GM18858 (cell line): ENCODE measurements around the gene ASMTL.
A peak's percentile ranks its signal among the peaks of the same experiment; 100 is the strongest.
"Not testable (repeated sequence)": the region's sequence is repeated elsewhere in the genome, so short reads cannot be mapped to it uniquely, and the experiment has no call there.

Experiments used
- ATAC-seq: cut with Tn5 transposase; IDR thresholded peaks from one replicate; pipeline ENCODE4 v1.9.1; 2021; ENCODE audit not compliant: unreplicated experiment

The ASMTL gene

DNA sequence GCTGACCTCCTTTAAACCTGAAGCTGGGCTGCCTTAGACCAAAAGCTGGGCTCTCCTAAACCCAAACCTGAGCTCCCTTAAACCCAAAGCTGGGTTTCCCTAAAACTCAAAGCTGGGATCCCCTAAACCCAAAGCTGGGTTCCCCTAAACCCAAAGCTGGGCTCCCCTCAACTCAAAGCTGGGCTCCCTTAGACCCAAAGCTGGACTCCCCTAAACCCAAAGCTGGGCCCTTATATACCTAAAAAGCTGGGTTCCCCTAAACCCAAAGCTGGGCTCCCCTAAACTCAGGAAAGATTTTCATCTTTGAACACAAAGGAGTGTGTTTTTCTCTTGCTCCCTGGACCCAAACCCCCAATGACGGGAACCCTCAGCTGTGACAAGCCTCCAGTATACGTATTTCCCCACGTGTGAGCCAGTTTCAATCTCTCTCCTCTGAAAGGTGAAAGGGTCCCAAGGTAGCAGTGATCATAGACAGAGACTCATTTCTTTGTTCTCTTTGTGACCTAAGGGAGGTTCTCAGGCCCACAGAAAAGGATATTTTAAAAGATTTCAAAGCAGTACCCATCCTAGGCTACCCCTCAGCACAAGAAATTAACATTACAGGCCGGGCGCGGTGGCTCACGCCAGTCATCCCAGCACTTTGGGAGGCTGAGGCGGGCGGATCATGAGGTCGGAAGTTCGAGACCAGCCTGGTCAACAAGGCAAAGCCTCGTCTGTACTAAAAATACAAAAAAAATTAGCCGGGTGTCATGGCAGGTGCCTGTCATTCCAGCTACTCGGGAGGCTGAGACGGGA is 31.3 kb upstream of the ASMTL start:
- ATAC-seq = peak; percentile 48

DNA sequence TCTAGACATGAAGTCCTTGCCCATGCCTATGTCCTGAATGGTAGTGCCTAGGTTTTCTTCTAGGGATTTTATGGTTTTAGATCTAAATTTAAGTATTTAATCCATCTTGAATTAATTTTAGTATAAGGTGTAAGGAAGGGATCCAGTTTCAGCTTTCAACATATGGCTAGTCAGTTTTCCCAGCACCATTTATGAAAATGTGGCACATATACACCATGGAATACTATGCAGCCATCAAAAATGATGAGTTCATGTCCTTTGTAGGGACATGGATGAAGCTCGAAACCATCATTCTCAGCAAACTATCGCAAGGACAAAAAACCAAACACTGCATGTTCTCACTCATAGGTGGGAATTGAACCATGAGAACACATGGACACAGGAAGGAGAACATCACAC is 29.8 kb upstream of the ASMTL start:
- not testable (repeated sequence) for ATAC-seq

DNA sequence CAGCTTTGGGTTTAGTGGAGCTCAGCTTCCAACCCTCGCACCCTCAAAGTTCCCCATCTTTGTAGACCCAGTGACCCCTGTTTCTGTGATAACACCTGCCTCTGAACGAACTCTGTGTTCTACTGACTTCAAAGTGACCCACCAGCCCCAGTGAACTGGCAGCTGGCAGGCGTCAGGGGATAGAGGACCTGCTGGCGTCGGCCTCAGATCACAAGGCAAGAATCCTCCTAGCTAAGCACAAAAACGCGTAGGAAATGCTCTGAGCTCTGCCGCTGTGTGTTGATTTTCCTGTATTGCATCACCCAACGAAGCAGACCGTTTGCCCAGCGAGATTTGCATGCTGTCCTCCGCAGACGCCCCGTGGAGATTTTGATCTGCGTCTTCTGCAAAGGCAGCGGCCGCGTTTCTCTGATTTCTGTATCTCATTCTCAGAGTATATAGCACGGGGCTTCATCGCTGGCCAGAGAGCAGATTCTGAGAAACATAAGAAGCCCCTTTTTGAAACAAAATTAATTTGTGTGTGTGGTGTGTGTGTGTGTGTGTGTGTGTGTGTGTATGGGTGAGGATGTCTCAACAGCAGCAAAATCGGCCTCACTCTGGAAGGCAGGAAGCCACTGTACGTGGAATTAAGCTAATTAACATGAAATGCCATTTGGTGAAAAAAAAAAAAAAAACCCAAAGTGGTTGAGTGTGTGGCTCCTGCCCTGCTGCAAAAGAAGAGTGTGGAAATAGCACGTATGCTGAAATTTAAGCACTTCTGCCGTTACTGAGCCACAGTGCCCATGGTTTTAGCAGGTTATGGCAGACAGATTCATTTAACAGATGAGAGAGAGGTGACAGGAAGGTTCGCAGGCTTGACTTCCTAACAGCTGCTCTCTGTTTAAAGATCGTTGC is 29.2 kb upstream of the ASMTL start:
- peak; percentile 35 for ATAC-seq

DNA sequence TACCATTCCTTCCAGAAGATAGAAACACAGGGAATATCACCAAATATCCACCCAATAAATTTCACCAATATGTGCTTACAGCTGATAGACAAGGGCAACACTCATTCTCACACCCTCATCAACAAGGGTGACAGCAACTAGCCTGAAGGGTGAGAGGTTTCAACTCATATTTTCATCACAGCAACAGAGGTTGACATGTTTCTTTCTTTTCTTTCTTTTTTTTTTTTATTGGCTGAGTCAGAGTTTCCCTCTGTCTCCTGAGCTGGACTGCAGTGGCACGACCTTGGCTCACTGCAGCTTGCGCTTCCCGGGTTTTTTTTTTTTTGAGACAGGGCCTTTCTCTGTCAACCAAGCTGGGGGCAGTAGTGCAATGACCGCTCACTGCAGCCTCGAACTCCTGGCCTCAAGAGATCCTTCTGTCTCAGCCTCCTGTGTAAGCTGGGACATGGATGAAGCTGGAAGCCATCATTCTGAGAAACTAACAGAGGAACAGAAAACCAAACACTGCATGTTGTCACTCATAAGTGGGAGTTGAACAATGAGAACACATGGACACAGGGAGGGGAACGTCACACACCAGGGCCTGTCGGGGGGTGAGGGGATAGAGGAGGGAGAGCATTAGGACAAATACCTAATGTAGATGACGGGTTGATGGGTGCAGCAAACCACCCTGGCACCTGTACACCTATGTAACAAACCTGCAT is 27.5 kb upstream of the ASMTL start:
- no peak for ATAC-seq

DNA sequence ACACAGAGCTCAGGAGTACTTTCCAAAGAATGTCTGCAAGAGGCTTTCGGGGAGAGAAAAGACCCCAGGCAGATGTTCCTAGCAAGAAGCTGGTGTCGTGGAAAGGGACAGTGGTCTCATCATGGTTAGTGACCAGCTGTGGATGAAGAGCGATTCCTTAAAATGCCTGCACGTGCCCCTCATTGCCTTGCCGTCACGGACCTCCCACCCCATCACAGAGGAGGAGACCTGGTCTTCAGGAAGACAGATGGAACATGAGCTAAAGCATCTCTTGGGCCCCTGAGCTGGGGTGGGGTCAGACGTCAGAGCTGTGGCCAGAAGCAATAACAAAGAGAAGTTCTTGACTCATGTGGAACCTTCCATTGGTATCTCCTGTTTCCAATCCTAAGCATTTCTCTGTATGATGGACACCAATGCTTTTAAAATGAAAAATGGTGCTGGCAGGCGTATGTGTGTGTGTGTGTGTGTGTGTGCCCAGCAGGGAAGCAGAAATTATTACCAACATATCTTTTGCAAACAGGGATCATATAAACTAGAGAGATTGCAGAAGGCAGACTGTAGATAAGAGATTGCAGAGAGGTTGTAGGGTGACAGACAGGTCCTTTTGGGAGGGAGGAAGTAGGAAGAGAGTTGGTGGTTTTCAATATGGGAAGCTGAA is 25.2 kb upstream of the ASMTL start:
- ATAC-seq = no peak

DNA sequence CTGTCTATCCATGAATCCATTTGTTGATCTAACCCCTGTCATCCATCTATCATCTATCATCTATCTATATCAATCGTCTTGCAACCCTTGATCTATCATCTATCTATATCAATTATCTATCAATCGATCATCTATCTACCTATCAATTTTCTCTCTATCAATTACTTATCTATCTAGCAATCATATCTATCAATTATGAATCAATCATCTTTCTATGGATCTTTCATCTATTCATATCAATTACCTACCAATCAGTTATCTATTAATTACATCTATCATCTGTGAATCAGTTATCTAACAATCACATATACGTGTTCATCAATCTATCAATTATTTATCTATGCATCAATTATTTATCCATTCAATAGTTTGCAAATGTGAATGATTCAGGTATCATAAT is 24.5 kb upstream of the ASMTL start:
- no peak for ATAC-seq

DNA sequence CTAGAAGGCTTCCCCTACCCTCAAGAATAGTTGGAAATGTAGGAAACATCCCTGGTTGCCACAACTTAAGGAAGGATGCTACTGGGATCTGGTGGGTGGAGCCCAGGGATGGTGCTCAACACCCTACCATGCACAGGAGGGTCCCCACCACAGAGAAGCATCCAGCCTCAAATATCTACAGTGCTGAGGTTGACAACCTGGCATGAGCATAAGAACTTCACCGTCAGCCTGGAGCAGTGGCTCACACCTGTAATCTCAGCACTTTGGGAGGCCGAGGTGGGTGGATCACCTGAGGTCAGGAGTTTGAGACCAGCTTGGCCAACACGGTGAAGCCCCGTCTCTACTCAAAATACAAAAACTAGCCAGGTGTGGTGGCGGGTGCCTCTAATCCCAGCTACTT is 24.0 kb upstream of the ASMTL start:
- no peak for ATAC-seq

DNA sequence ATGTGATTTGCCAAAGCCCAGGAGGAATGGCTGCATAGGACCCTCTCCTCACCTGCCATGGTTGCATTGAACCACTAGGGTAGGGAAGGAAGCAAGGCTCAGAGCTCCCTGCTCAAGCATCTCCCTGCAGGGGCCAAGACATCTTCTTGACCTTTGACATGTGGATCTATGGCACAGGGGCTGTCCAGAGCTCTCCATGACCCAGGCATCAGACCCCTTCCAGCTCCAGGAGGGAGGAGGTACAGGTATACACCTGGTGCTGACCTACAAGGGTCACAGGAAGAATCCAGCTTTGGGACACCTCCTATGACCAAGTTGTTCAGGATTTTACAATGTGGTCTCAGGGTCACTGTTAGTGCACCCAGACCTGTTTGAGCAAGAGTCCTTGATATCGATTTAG is 23.2 kb upstream of the ASMTL start:
- ATAC-seq = no peak

DNA sequence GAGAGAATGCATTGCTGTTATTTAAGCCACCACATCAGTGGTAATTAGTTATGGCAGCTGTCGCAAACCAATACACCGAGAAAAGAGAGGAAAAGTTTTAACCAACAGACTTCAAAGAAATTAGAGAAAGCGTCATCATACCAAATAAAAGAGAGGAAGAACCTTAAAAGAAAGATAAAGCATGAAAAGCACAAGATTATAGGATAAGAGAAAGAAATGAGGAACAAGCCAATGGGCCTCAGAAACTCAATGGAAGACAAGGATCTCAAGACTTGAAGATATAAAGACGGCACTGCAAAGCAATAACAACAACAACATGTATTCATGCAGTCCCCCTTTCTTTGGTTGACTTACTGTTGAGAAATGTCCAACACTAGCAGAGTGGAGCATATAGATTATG is 22.8 kb upstream of the ASMTL start:
- ATAC-seq = no peak

DNA sequence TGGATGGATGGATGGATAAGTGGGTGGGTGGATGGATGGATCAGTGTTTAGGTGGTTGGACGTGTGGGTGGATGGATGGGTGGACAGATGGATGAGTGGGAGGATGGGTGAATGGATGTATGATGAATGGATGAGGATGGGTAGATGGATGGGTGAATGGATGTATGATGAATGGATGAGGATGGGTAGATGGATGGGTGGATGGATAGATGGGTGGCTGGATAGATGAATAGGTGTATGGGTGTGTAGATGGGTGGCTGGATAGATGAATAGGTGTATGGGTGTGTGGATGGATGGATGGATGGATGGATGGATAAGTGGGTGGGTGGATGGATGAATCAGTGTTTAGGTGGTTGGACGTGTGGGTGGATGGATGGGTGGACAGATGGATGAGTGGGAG is 21.9 kb upstream of the ASMTL start:
- not testable (repeated sequence) for ATAC-seq

DNA sequence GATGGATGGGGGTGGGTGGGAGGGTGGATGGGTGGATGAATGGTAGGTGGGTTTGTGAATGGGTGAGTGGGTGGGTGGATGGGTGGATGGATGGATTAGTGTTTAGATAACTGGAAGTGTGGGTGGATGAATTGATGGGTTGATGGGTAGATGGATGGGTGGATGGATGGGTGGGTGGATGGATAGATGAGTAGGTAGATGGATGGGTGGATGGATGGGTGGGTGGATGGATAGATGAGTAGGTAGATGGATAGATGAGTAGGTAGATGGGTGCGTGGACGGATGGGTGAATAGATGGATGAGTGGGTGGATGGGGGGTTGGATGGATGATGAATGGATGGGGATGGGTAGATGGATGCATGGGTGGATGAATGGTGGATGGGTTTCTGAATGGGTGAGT is 20.3 kb upstream of the ASMTL start:
- no peak for ATAC-seq

DNA sequence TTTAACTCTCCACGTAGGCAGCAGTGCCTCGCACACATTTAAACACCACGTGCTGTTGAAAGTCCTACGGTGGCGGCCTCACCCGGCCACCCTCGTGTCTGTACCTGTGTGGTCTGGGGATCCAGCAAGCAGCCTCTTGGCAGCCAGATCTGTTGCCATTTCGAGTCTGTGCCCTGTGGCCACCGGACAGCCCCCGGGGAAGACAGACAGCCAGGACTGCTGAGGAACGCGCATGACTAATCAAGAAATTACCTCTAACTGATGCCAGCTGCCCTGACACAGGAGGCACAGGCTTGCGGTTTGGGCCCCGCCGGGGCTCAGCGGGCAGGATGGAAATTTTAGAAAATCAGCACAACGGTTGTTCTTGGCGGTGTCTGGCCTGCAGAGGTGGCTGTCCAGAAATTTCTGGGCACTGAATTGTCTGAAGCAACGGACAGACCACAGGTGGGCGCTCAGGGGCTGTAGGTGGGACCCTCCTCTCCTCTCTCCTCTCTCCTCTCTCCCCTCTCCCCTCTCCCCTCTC is 15.6 kb upstream of the ASMTL start:
- peak; percentile 36 for ATAC-seq

DNA sequence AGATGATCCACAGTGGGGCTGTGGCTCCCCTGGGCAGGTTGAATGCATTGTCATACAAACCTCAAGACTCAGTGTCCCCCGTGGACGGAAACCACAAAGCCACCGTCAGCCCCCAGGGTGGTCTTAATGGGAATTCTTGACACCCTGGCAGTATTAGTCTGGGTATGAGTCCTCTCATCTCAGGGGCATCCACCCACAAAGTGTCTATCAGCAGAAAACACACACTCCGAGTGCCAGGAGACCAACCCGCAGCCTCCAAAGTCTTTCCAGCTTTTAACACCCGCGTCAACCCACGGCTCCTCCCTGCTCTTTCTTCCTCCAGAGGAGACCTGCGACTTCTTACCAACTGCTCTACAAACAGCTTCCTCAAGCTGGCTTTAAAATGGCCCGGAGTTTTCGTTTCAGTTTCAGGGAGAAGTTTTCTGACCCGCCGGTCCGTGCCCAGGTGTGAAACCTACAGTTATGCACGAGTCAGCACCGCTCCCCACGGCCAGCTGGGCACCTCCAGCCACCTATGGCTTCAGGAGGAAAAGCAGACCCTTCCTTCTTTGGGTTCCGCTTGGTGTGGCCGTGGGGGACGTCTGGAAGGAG is 14.4 kb upstream of the ASMTL start:
- ATAC-seq = peak; percentile 40

DNA sequence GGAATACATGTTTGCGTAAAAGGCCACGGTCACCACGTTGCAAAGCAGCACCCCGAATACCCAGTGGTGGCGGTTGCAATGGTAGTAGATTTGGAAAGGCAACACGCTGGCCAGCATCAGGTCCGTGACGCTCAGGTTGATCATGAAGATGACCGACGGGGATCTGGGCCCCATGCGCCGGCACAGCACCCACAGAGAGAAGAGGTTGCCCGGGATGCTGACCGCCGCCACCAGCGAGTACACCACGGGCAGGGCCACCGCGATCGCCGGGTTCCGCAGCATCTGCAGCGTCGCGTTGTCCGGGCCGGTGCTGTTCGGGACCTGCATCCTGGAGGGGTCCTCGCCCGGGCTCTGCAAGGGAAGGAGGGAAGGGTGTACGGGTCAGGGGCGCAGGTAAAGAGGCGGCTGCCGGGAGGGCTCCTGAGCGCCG is 13.5 kb upstream of the ASMTL start:
- ATAC-seq = no peak

DNA sequence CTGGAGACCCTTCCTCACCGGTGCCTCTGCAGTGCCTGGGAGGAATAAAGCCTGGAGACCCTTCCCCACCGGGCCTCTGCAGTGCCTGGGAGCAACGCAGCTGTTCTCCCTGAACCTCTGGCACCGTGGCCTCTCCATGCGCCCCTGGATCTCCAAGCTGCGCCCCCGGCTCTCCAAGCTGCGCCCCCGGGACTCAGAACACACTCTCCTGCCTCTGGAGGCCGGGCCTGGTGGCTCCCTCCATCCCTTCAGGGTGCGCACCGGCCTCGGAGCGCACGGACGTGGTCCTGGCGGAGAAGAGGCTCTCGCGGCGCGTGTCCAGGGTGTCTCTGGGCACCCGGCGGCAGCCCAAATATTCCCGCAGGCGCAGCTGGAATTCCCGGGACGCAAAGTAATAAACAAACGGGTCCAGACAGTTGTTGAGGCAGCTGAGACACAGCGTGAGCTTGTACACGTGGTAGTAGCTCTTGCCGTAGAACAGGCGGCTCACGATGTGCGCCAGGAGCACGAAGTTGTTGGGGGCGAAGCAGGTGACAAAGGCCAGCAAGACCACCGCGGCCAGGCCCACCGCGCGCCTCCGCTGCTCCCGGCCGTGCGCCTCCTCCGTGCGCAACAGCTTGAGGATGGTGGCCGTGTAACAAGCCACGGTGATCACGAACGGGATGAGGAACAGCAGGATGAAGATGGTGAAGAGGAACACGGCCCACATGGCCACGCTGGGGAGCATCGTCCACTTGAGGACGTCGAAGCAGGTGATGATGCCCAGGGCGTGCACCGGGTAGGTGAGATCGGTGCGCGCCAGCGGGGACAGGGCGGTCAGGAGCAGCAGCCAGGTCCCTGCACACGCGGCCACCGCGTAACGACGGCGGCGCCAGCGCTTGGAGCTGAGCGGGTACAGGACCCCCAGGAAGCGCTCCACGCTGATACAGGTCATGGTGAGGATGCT is 12.8 kb upstream of the ASMTL start:
- ATAC-seq = no peak

DNA sequence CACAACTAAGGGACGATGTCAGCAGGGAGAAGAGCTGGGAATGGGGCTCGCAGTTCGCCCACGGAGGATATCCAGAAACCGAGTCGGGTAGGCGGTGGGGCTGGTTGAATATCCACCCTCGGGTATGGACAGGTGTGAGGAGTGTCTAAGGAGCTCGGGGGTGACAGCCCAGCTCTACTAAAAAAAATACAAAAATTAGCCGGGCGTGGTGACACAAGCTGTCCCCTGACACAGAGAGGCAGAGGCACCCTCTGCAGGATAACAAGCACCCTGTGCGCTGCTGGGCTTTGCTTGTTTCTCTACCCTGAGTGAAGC is 12.2 kb upstream of the ASMTL start:
- ATAC-seq = no peak

DNA sequence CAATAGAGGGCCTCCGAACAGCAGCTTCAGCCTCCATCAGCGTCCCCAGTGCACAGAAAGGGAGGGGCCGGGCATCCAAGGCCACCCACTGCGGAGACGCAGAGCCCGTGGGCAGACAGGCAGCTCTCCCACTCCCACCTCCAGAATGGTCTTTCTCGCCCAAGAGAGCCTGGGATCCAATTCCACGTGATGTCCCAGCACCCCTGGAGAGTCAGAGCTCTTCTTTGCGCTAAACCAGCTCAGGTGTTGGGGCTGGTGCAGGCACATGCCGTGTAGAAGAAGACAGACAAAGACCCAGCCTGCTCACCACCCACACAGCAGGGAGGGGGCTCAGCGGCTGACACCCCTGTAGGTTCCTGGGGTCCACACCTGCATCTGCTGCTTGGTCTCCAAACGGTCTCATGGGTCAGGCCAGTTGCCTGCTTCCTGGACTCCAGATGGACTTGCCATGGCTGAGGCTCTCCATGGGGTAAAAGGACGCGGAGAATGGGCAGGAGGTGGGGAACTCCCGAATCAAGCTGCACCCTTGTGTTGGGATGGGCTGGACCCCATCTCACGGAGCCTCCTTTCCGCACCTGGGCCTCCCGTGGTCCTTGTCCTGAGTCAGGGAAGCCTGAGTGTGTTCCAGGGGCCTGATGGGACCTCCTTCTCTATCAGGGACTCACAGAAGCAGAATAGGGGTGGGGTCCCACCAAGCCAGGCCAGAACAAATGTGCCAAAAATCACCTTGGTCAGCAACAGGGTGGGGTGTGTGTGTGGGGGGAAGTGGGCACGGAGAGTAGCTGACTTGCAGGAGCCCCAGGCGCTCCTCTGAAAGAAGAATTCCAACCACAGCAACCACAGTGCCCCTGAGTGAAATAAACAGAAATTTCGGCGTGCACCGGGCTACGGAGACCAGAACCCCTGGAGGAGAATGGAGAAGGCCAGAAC is 11.6 kb upstream of the ASMTL start:
- ATAC-seq = no peak

DNA sequence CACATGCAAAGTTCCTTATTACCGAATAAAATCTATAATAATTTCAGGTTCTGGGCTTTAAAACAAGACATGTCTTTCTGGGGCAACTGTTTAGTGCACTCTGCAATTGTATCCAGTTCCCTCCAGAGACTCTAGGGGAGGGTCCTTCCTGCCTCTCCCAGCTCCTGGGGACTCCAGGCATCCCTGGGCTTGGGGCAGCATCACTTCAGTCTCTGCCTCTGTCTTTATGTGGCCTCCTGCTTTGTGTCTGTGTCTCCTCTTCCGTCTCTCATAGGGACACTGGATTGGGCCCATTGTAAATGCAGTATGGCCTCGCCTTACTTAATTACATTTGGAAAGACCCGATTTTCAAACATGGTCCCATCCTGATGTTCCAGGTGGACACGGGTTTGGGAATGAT is 10.9 kb upstream of the ASMTL start:
- no peak for ATAC-seq
